Activated CD8-positive, alpha-beta T cell treated with anti-CD3 and anti-CD28 coated beads for 36 hours (primary cell): ENCODE results near the gene SPINT1. TPM values are rescaled to one million over a fixed set of nuclear protein-coding genes. Genes with fewer than 3 reads are reported as not detected.

Experiments
- ATAC-seq: fragments of 200-7000 bp; cut with Tn5 transposase; one replicate; pipeline ENCODE4 v1.10.0; 2021; ENCODE audit warnings: mild to moderate bottlenecking, moderate library complexity
- CTCF ChIA-PET: fragments of 350-600 bp; sonication (Branson Sonifier 250); formaldehyde crosslinking; loops from one replicate; lab custom pipeline; 2021; ENCODE audit warnings: antibody characterized with exemption; lab: Charles Lee
- POLR2A ChIA-PET: fragments of 350-600 bp; sonication (Branson Sonifier 250); formaldehyde crosslinking; loops from one replicate; lab custom pipeline; 2021; ENCODE audit warnings: antibody characterized with exemption; lab: Charles Lee
- DNase-seq: peaks from one replicate; pipeline ENCODE4 v3.0.0-alpha.2; 2020
- H3K27ac Mint-ChIP-seq: one replicate; pipeline ENCODE4 v1.8.0; 2021; ENCODE audit warnings: mild to moderate bottlenecking, mixed read lengths
- H3K27me3 Mint-ChIP-seq: one replicate; pipeline ENCODE4 v1.8.0; 2021; ENCODE audit warnings: mixed read lengths
- H3K36me3 Mint-ChIP-seq: one replicate; pipeline ENCODE4 v1.8.0; 2021; ENCODE audit warnings: low read depth, mixed read lengths
- H3K4me1 Mint-ChIP-seq: one replicate; pipeline ENCODE4 v1.8.0; 2021; ENCODE audit warnings: low read depth, mixed read lengths
- H3K4me3 Mint-ChIP-seq: one replicate; pipeline ENCODE4 v1.8.0; 2021; ENCODE audit warnings: mild to moderate bottlenecking, moderate library complexity, mixed read lengths
- H3K9me3 Mint-ChIP-seq: one replicate; pipeline ENCODE4 v1.8.0; 2021; ENCODE audit warnings: mixed read lengths
- intact Hi-C: fragments of 100-400 bp; cut with micrococcal nuclease; formaldehyde crosslinking; loops from one replicate; pipeline ENCODE4 v1.10.0; 2022
- total RNA-seq, 2 experiments: library from RNA; stranded (reverse); gene quantifications; one replicate each; pipeline ENCODE4 v1.2.3, GENCODE V29; 2021
- TF ChIP-seq, protein P1 (sequence below): fragments of 200-600 bp; IDR thresholded peaks from one replicate; pipeline ENCODE4 v1.8.0; 2022; ENCODE audit warnings: antibody characterized with exemption, mild to moderate bottlenecking

Gene SPINT1
- total RNA-seq, 2 experiments from 2014 or later = 6.3 to 6.5 TPM

DNA sequence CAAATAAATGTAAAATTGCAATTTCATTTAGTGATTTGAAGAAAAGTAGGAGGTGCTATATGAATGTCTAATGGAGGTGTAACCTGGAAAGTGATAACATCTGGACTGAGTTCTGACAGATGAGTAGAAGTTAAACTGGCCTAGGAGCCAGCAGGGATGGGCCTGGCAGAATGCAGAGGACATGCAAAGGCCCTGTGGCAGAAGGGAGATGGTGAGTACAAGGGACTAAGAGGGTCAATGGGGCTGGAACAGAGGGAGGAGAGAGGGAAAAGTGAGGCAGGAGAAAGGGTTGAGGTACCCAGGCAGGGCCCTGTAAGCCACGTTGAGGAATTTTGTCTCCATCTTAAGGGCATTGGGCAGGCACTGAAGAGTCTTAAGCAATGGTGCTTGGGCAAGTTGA, 12.0 kb upstream of the SPINT1 start:
- no peak for DNase-seq
- Mint-ChIP-seq H3K36me3 (no peaks in the 10 kb centered on the region), H3K27me3 (peaks cover 1% of the 10 kb centered on the region), H3K27ac (no peak overlapping the region), H3K4me3 (no peak overlapping the region), H3K4me1 (no peaks in the 10 kb centered on the region), H3K9me3 (no peaks in the 10 kb centered on the region)
- CTCF ChIA-PET = no interaction called here
- POLR2A ChIA-PET = no interaction called here
- no peak for ATAC-seq
- TF ChIP-seq, protein P1, sequence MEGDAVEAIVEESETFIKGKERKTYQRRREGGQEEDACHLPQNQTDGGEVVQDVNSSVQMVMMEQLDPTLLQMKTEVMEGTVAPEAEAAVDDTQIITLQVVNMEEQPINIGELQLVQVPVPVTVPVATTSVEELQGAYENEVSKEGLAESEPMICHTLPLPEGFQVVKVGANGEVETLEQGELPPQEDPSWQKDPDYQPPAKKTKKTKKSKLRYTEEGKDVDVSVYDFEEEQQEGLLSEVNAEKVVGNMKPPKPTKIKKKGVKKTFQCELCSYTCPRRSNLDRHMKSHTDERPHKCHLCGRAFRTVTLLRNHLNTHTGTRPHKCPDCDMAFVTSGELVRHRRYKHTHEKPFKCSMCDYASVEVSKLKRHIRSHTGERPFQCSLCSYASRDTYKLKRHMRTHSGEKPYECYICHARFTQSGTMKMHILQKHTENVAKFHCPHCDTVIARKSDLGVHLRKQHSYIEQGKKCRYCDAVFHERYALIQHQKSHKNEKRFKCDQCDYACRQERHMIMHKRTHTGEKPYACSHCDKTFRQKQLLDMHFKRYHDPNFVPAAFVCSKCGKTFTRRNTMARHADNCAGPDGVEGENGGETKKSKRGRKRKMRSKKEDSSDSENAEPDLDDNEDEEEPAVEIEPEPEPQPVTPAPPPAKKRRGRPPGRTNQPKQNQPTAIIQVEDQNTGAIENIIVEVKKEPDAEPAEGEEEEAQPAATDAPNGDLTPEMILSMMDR = no peak
- intact Hi-C loops = no loop called here

DNA sequence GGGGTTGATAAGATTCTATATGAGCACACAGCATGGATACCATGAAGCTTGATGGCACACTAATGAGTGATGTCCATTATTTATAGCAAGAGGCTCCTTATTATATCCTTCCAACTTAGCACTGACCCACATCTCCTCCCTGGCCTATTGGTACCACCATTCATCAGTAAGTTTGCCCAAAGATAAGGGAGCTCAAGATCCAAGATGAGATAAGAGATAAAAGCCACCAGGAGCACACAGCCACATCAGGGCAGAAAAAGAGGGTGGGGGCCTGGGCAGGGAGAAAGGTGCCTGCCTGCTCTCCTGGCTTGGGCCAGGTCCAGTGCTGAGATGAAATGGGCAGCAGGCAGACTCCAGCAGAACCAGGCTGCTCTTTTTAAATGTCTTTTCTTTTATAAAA, 10.9 kb upstream of the SPINT1 start:
- Mint-ChIP-seq H3K4me1 (no peaks in the 10 kb centered on the region), H3K27me3 (peaks cover 1% of the 10 kb centered on the region), H3K27ac (no peak overlapping the region), H3K9me3 (no peaks in the 10 kb centered on the region), H3K4me3 (no peak overlapping the region), H3K36me3 (no peaks in the 10 kb centered on the region)
- DNase-seq = no peak
- TF ChIP-seq, protein P1 = no peak
- ChIA-PET CTCF (interaction anchor here (0.6 to 1.5 kb wide), 3 partner anchors 14 to 71 kb away, joined by 3 to 6 read pairs (median 3); no protein-coding TSS in a partner anchor), POLR2A (interaction anchor here (0.6 to 1.0 kb wide), 2 partner anchors 14 to 25 kb away, joined by 3 to 4 read pairs; partner anchors contain the start of gene DNAJC17)
- ATAC-seq = no peak
- intact Hi-C loops = no loop called here

DNA sequence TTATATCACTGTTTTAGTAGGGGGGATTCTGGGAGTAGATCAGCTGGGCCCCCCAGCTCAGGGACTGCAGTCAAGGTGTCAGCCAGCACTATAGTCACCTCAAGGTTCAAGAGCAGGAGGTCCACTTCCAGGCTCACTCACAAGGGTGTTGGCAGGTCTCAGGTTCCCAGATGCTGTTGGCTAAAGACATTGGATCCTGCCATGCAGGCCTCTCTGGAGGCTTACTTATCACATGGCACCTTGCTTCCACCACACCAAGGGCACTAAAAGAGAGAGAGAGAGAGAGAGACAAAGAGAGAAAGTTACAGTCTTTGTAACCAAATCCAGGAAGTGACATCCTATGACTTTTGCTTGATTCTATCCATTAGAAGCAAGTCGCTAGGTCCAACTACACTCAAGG, 7.8 kb upstream of the SPINT1 start:
- ATAC-seq = no peak
- Mint-ChIP-seq H3K4me3 (no peak overlapping the region), H3K36me3 (no peaks in the 10 kb centered on the region), H3K27ac (no peak overlapping the region), H3K4me1 (no peaks in the 10 kb centered on the region), H3K27me3 (no peaks in the 10 kb centered on the region), H3K9me3 (no peaks in the 10 kb centered on the region)
- TF ChIP-seq, protein P1 = no peak
- intact Hi-C loops = no loop called here
- POLR2A ChIA-PET = no interaction called here
- DNase-seq = no peak
- CTCF ChIA-PET = interaction anchor here (1.4 kb wide), 2 partner anchors 22 to 128 kb away, joined by 3 to 6 read pairs; no protein-coding TSS in a partner anchor

DNA sequence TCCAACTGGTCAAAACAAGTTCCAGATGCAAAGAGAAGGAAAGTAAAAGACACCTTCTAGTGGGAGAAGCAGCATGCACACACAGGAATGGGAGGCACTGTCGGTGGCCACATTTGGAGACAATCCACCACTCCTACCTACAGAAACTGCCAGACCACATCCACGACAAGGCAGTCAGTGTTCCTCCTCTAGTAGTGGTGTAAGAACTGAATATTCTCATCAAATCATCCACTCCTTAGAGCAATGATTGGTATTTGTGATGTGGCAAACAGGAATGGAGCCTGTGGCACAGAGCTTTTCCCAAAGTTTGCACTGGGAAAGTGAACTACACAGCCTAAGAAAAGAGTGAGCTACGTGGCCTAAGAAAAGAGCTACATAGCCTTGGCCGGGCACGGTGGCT, 5.1 kb upstream of the SPINT1 start:
- H3K36me3 Mint-ChIP-seq = no peaks in the 10 kb centered on the region
- TF ChIP-seq, protein P1 = no peak
- DNase-seq = no peak
- H3K9me3 Mint-ChIP-seq = no peaks in the 10 kb centered on the region
- no peak for ATAC-seq
- peaks cover 6% of the 10 kb centered on the region for H3K27me3 Mint-ChIP-seq
- H3K27ac Mint-ChIP-seq = no peak overlapping the region
- CTCF ChIA-PET = interaction anchor here (1.0 to 2.7 kb wide), 2 partner anchors 20 to 56 kb away, joined by 3 to 24 read pairs; no protein-coding TSS in a partner anchor
- no peak overlapping the region for H3K4me3 Mint-ChIP-seq
- no peaks in the 10 kb centered on the region for H3K4me1 Mint-ChIP-seq
- POLR2A ChIA-PET = no interaction called here
- intact Hi-C loops = no loop called here

DNA sequence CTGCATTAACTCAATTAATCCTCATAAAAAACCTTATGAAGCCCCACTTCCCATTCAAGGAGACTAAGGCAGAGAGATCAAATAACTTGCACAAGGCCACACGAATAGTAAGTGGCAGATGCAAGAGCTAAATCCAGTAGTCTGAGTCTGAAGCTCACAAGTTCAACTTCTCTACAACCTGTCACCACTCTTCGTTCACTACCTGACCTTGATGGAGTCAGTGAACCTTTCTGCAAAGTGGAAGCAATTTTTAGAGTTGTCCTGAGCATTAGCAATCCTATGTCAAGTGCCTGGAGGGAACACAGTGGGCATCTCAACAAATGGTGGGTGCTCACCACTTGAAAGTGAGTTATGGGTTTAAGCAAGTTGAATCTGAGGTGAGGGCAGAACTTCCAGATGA, 2.1 kb upstream of the SPINT1 start:
- POLR2A ChIA-PET = no interaction called here
- CTCF ChIA-PET = interaction anchor here (1.5 to 1.8 kb wide), 2 partner anchors 16 to 53 kb away, joined by 3 to 4 read pairs; partner anchors contain the start of gene VPS18
- H3K9me3 Mint-ChIP-seq = no peaks in the 10 kb centered on the region

More for the DNA sequence above, 2.1 kb upstream of the SPINT1 start:
- no peak for DNase-seq
- H3K27me3 Mint-ChIP-seq = peaks cover 16% of the 10 kb centered on the region
- intact Hi-C loops = no loop called here
- no peak overlapping the region for H3K4me3 Mint-ChIP-seq
- H3K36me3 Mint-ChIP-seq = peaks cover 2% of the 10 kb centered on the region
- H3K4me1 Mint-ChIP-seq = peaks cover 4% of the 10 kb centered on the region
- TF ChIP-seq, protein P1 = no peak
- H3K27ac Mint-ChIP-seq = no peak overlapping the region
- no peak for ATAC-seq
